Suprapubic skin (tissue), 4 donors: ENCODE data around the gene DPYSL5. TPM values are rescaled to one million over a fixed set of nuclear protein-coding genes. Genes with fewer than 3 reads are reported as not detected.

Source experiments
- DNase-seq, 2 donors: peaks; one replicate each; pipeline ENCODE4 v3.0.0-alpha.2; 2019; ENCODE audit warnings: low spot score in 2 of 2
- H3K27ac ChIP-seq: fragments of 200-600 bp; sonication (generic); one replicate; pipeline ENCODE4 v1.5.1; 2019
- H3K27me3 ChIP-seq: fragments of 200-600 bp; sonication (generic); one replicate; pipeline ENCODE4 v1.5.1; 2019
- H3K36me3 ChIP-seq: fragments of 200-600 bp; sonication (generic); one replicate; pipeline ENCODE4 v1.5.1; 2019
- H3K4me1 ChIP-seq: fragments of 200-600 bp; sonication (generic); one replicate; pipeline ENCODE4 v1.5.1; 2019
- H3K4me3 ChIP-seq: fragments of 200-600 bp; sonication (generic); one replicate; pipeline ENCODE4 v1.5.1; 2019; ENCODE audit warnings: mild to moderate bottlenecking
- H3K9me3 ChIP-seq: fragments of 200-600 bp; sonication (generic); one replicate; pipeline ENCODE4 v1.5.1; 2019
- EP300 ChIP-seq: sonication (generic); formaldehyde crosslinking; IDR thresholded peaks from one replicate; pipeline ENCODE4 v1.6.1; 2017; ENCODE audit warnings: antibody characterized with exemption
- POLR2A ChIP-seq, 2 donors: fragments of 450-650 bp; IDR thresholded peaks; one replicate each; pipeline ENCODE4 v1.6.1; 2017; ENCODE audit warnings: antibody characterized with exemption in 2 of 2, mild to moderate bottlenecking in 2 of 2, moderate library complexity in 2 of 2
- POLR2AphosphoS5 ChIP-seq, 3 donors: sonication (generic); formaldehyde crosslinking; IDR thresholded peaks; one replicate each; pipeline ENCODE4 v1.6.1; 2017; ENCODE audit warnings: antibody characterized with exemption in 3 of 3
- WGBS: methylation state at CpG from one replicate; pipeline ENCODE4 v1.1.5; 2018; 5-methylcytosine and 5-hydroxymethylcytosine counted together
- total RNA-seq, 4 donors: library from RNA; depleted of rRNA; stranded (reverse); fragments of >200 nt; gene quantifications; one replicate each; pipeline ENCODE4 v1.1.0, GENCODE V29; 2016
- TF ChIP-seq, protein P1 (sequence below), 2 donors: fragments of 200-600 bp in 1 of 2; fragments of 450-650 bp in 1 of 2; sonication (generic) in 1 of 2; IDR thresholded peaks; one replicate each; pipeline ENCODE4 v1.5.1; 2016 to 2019; ENCODE audit warnings: antibody characterized with exemption in 2 of 2, mild to moderate bottlenecking in 1 of 2, moderate library complexity in 1 of 2

The DPYSL5 gene
- total RNA-seq, 4 donors from 2014 or later, result not detected

DNA sequence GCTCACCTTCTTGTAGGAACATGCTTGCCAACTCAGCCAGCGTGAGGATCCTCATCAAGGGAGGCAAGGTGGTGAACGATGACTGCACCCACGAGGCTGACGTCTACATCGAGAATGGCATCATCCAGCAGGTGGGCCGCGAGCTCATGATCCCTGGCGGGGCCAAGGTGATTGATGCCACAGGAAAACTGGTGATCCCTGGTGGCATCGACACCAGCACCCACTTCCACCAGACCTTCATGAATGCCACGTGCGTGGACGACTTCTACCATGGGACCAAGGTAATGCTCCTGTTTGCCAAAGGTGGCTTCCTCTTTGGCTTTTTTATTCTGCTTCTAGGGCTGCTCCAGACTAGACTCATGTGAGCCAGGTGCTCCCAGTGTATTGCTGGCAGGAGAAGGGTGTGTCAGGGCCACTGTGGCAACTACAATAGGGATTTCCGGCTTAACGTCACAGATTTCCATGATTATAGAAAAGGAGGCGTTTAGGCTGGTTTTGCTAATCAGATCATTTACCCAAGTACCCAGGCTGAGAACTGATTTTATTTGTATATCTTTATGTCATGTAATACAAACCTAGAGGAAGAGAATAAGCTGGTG lies 50.6 kb downstream of the DPYSL5 start:
- 93% methylated on average over 8 of the region's 15 CpGs for WGBS
- Histone ChIP-seq H3K27ac (no peak overlapping the region), H3K4me3 (no peak overlapping the region), H3K36me3 (no peaks in the 10 kb centered on the region), H3K9me3 (no peaks in the 10 kb centered on the region), H3K27me3 (no peaks in the 10 kb centered on the region), H3K4me1 (peaks cover 3% of the 10 kb centered on the region)
- DNase-seq, result peak in 1 of 2 donors; percentile 59
- no peak for TF ChIP-seq POLR2A (IDR thresholded peaks at IDR 0.05)
- no peak for TF ChIP-seq EP300
- no peak for TF ChIP-seq POLR2AphosphoS5 (IDR thresholded peaks at IDR 0.05)
- TF ChIP-seq, protein P1, sequence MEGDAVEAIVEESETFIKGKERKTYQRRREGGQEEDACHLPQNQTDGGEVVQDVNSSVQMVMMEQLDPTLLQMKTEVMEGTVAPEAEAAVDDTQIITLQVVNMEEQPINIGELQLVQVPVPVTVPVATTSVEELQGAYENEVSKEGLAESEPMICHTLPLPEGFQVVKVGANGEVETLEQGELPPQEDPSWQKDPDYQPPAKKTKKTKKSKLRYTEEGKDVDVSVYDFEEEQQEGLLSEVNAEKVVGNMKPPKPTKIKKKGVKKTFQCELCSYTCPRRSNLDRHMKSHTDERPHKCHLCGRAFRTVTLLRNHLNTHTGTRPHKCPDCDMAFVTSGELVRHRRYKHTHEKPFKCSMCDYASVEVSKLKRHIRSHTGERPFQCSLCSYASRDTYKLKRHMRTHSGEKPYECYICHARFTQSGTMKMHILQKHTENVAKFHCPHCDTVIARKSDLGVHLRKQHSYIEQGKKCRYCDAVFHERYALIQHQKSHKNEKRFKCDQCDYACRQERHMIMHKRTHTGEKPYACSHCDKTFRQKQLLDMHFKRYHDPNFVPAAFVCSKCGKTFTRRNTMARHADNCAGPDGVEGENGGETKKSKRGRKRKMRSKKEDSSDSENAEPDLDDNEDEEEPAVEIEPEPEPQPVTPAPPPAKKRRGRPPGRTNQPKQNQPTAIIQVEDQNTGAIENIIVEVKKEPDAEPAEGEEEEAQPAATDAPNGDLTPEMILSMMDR (IDR thresholded peaks at IDR 0.05), result no peak

DNA sequence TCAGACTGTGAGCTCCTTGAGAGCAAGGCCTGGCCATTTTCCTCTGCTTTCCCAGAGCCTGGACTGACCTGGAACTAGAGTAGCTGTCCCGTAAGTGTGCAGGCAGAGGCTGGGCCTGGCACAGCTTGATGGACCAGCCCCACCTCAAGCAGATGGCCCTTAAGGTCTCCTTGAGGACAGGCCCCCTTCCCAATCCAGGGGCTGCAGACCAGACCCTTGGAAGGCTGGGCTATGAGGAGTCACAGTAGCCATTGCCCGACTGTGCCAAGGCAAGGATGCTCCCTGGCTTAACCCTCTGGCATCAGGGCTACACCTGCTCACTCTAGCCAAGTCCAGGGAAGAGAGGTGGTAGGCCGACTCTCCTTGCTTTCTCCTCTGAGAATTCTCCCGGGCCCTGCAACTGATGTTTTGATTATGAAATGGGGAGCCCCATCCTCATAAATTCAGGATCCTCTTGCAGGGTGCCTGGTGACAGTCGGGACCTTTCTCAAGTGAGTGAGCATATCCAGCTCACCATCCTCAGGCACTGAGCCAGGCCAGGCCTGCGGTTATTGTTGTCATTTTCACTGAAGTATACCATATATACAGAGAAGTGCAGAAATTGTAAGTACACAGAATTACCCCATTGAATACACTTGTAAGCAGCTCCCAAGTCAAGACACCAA lies 51.7 kb downstream of the DPYSL5 start:
- no peak overlapping the region for H3K4me3 ChIP-seq
- TF ChIP-seq POLR2AphosphoS5 (IDR thresholded peaks at IDR 0.05) (no peak), EP300 (no peak), POLR2A (IDR thresholded peaks at IDR 0.05) (no peak)
- TF ChIP-seq, protein P1 (IDR thresholded peaks at IDR 0.05), result no peak
- H3K27ac ChIP-seq, result no peak overlapping the region
- no peaks in the 10 kb centered on the region for H3K9me3 ChIP-seq
- DNase-seq, result peak in 1 of 2 donors; percentile 40
- 86% methylated on average over 6 of the region's 6 CpGs for WGBS
- H3K36me3 ChIP-seq, result no peaks in the 10 kb centered on the region
- no peaks in the 10 kb centered on the region for H3K27me3 ChIP-seq
- peaks cover 3% of the 10 kb centered on the region for H3K4me1 ChIP-seq

DNA sequence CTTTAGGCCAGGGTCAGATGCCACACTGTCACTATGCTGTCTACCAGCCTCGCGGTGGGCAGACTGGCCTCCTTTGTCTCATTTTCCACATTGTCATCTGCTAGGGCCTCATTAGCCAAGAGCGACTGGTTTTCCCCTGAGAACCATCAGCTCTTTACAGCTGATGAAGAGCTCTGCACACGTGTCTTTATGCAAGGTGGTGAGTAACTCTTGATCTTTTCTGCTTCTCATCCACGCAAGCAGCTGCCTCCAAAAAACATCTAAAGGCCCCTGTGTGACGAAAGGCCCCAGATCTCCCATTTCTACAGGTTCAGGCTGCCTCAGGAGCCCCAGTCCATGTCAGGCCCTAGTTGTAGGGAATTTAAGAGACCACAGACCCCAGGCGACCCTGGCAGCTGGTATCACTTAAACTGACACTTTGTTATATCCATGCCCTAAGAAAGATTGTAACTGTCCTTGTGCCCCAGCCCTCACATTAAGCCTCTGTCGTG lies 52.9 kb downstream of the DPYSL5 start:
- WGBS, result 82% methylated on average over 8 of the region's 8 CpGs
- peaks cover 3% of the 10 kb centered on the region for H3K4me1 ChIP-seq
- H3K27ac ChIP-seq, result no peak overlapping the region
- no peak for TF ChIP-seq EP300
- TF ChIP-seq POLR2AphosphoS5 (IDR thresholded peaks at IDR 0.05), result no peak
- TF ChIP-seq POLR2A (IDR thresholded peaks at IDR 0.05), result no peak
- TF ChIP-seq, protein P1 (IDR thresholded peaks at IDR 0.05), result no peak
- no peaks in the 10 kb centered on the region for H3K36me3 ChIP-seq
- no peaks in the 10 kb centered on the region for H3K27me3 ChIP-seq
- H3K4me3 ChIP-seq, result no peak overlapping the region
- H3K9me3 ChIP-seq, result no peaks in the 10 kb centered on the region
- DNase-seq, result peak in 1 of 2 donors; percentile 57

DNA sequence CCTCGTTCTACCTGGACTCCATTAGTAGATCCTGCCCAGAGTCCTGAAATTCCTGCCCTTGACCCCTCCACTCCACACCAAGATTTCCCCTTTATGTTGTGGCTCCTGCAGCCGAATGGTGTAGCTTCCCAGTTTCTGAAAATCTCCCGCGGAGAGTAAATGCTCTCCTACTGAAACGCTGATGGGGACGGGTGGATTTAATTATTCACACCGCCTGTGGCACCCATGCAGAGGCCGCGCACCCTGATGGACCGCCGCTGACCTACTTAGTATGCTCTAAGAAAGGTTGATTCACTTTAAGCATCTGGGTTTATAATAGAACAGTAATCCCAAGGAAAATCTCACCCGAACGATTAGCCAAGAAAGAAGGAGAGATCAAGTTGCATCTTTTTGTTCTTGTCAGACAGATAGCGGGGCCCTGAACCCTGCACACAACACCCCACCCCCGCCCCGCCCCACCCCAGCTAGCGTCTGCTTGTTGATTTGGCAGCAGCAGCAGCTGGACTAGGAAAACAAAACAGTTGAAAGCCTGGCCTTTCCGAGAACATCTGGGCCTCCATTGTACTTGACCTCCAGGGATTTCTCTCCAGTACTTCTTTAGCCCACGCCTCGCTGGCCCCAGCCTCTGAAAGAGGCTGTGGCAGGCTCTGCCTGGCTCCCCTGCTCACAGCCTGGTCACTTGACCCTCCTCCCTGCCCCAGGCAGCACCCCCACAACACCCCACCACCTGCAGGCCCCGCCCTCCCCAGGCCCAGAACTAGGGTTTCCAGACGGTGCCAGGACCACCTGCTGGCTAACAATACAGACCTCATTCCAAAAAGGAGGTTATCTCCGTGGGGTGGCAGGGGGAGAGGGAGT lies 53.6 kb downstream of the DPYSL5 start:
- peaks cover 3% of the 10 kb centered on the region for H3K4me1 ChIP-seq
- TF ChIP-seq, protein P1 (IDR thresholded peaks at IDR 0.05), result no peak
- TF ChIP-seq POLR2A (IDR thresholded peaks at IDR 0.05), result no peak
- TF ChIP-seq EP300, result no peak
- no peak for TF ChIP-seq POLR2AphosphoS5 (IDR thresholded peaks at IDR 0.05)
- no peaks in the 10 kb centered on the region for H3K27me3 ChIP-seq
- H3K27ac ChIP-seq, result no peak overlapping the region
- no peak for DNase-seq
- no peak overlapping the region for H3K4me3 ChIP-seq
- no peaks in the 10 kb centered on the region for H3K9me3 ChIP-seq
- WGBS, result 58% methylated on average over 20 of the region's 23 CpGs
- no peaks in the 10 kb centered on the region for H3K36me3 ChIP-seq
